Testis (tissue), 3 donors: Measurements from ENCODE around the gene CDC25B. TPM values are rescaled to one million over a fixed set of nuclear protein-coding genes. Genes with fewer than 3 reads are reported as not detected.

ENCODE experiments used
- DNase-seq: peaks from one replicate; pipeline ENCODE4 v3.0.0-alpha.2; 2019
- H3K27ac ChIP-seq, 2 donors: fragments of 200-600 bp; sonication (generic); one replicate each; pipeline ENCODE4 v1.5.1; 2019
- H3K27me3 ChIP-seq: fragments of 200-600 bp; sonication (generic); one replicate; pipeline ENCODE4 v1.5.1; 2019
- H3K36me3 ChIP-seq: fragments of 200-600 bp; sonication (generic); one replicate; pipeline ENCODE4 v1.5.1; 2017; ENCODE audit warnings: low read depth; ENCODE audit errors: missing control alignments
- H3K4me1 ChIP-seq: fragments of 200-600 bp; sonication (generic); one replicate; pipeline ENCODE4 v1.5.1; 2019
- H3K4me3 ChIP-seq, 2 donors: fragments of 200-600 bp; sonication (generic); one replicate each; pipeline ENCODE4 v1.5.1; 2017 to 2019
- H3K9me3 ChIP-seq: fragments of 200-600 bp; sonication (generic); one replicate; pipeline ENCODE4 v1.5.1; 2017
- CTCF ChIP-seq, 3 experiments: fragments of 450-650 bp in 2 of 3; fragments of 200-600 bp in 1 of 3; sonication (generic) in 1 of 3; IDR thresholded peaks; one replicate each; pipeline ENCODE4 v1.5.1; 2016 to 2019; ENCODE audit warnings: antibody characterized with exemption in 3 of 3, mild to moderate bottlenecking in 2 of 3, moderate library complexity in 1 of 3
- POLR2A ChIP-seq: fragments of 450-650 bp; IDR thresholded peaks from one replicate; pipeline ENCODE4 v1.6.1; 2017; ENCODE audit warnings: antibody characterized with exemption, mild to moderate bottlenecking, moderate library complexity
- WGBS, 2 donors: methylation state at CpG; one replicate each; pipeline ENCODE4 v1.1.5; 2018; 5-methylcytosine and 5-hydroxymethylcytosine counted together
- intact Hi-C: fragments of 100-400 bp; cut with DNase I; formaldehyde crosslinking; loops from one replicate; pipeline ENCODE4 v1.15.1; 2023; ENCODE audit warnings: low total_unique reads
- polyA plus RNA-seq: library from polyadenylated mRNA; stranded (reverse); fragments of 350-450 nt; fragmentation: Illumina TruSeq; extraction: RNeasy Lipid Tissue Mini Kit (QIAGEN cat#74804); gene quantifications from one replicate; pipeline ENCODE4 v1.2.3, GENCODE V29; 2014; ENCODE audit warnings: low read depth, low replicate concordance; ENCODE audit not compliant: insufficient read depth
- total RNA-seq, 2 donors: library from RNA; depleted of rRNA; stranded (reverse); fragments of >200 nt; gene quantifications; one replicate each; pipeline ENCODE4 v1.2.3, GENCODE V29; 2016

Gene CDC25B
- total and polyA plus RNA-seq, 3 donors from 2014 or later = 14.4 to 45.6 (median 25.4) TPM

GRCh38 chr20:3753098-3753497 is 43.0 kb upstream of the CDC25B start:
- TF ChIP-seq POLR2A (no peak), CTCF (IDR thresholded peaks at IDR 0.05) (peak; percentile 47 to 75 (median 66))
- Histone ChIP-seq H3K9me3 (no peaks in the 10 kb centered on the region), H3K27me3 (no peaks in the 10 kb centered on the region), H3K36me3 (no peaks in the 10 kb centered on the region), H3K4me1 (no peaks in the 10 kb centered on the region), H3K27ac (no peak overlapping the region), H3K4me3 (no peak overlapping the region)
- WGBS, 2 donors = 34 to 38% methylated on average over 4 of the region's 4 CpGs
- DNase-seq = peak; percentile 83
- intact Hi-C loops = no loop called here

- Histone ChIP-seq H3K27ac (no peak overlapping the region), H3K36me3 (no peaks in the 10 kb centered on the region), H3K4me3 (no peak overlapping the region), H3K27me3 (no peaks in the 10 kb centered on the region), H3K4me1 (no peaks in the 10 kb centered on the region), H3K9me3 (no peaks in the 10 kb centered on the region)
- TF ChIP-seq CTCF (IDR thresholded peaks at IDR 0.05) = no peak
- TF ChIP-seq POLR2A = no peak
- DNase-seq = no peak
- 86 to 87% methylated on average over 25 to 26 of the region's 26 CpGs for WGBS, 2 donors
- intact Hi-C loops = no loop called here
These were observed 42.4 kb upstream of the CDC25B start for GRCh38 chr20:3753501-3754275.

DNA sequence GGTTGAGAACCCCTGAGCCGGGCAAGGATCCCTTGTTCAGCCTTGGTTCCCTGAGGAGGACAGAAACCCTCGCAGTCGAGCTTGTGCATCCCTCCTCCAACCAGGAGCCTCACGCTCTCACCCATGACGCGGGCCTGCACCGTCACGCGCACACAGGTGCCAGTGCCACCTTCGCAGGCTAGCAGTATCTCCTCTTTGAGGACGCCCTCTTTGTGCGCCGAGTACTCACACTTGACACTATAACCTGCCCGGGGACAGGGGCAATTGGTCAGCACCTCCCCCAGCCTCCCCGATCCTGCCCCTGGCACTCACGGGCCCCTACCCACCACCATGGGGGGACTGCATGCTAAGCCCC is 41.9 kb upstream of the CDC25B start:
- H3K36me3 ChIP-seq = no peaks in the 10 kb centered on the region
- H3K27me3 ChIP-seq = no peaks in the 10 kb centered on the region
- H3K9me3 ChIP-seq = no peaks in the 10 kb centered on the region
- intact Hi-C loops = no loop called here
- WGBS, 2 donors = 91 to 93% methylated on average over 14 to 16 of the region's 16 CpGs
- H3K27ac ChIP-seq = no peak overlapping the region
- DNase-seq = no peak
- H3K4me3 ChIP-seq = no peak overlapping the region
- H3K4me1 ChIP-seq = no peaks in the 10 kb centered on the region
- TF ChIP-seq CTCF (IDR thresholded peaks at IDR 0.05) = no peak
- TF ChIP-seq POLR2A = no peak

DNA sequence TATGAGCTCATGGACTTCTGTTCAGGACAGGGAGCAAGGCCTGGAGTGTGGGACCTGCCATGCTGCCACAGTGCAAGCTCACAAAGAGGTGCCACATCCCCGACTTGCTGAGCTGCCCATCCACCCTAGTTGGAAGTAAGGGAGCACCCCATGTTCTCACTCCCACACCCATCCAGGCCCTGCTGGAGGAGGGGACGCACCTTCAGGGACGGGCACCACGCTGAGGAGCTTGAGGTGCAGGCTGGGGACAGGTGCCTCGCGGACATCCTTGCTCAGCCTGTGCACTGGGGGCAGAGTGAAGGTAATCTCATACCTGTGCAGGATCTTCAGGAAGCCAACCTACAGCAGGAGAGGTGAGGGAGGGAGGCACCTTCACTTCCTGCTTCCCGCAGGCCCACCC is 40.8 kb upstream of the CDC25B start:
- Histone ChIP-seq H3K9me3 (no peaks in the 10 kb centered on the region), H3K4me1 (no peaks in the 10 kb centered on the region), H3K27ac (no peak overlapping the region), H3K27me3 (no peaks in the 10 kb centered on the region), H3K4me3 (no peak overlapping the region), H3K36me3 (no peaks in the 10 kb centered on the region)
- WGBS, 2 donors = 93 to 94% methylated on average over 5 to 6 of the region's 7 CpGs
- intact Hi-C loops = no loop called here
- DNase-seq = no peak
- no peak for TF ChIP-seq CTCF (IDR thresholded peaks at IDR 0.05)
- TF ChIP-seq POLR2A = no peak
